K562 (cell line): ENCODE results near the gene HSPA14. TPM values are rescaled to one million over a fixed set of nuclear protein-coding genes. Genes with fewer than 3 reads are reported as not detected.

Source experiments
- ATAC-seq: fragments of 200-7000 bp; cut with Tn5 transposase; 3 replicates; pipeline ENCODE4 v1.9.1; 2020; ENCODE audit warnings: moderate library complexity
- BruUV-seq: library from RNA; stranded (reverse); fragments of 400-500 nt; replicated peaks from 2 replicates; lab custom pipeline; 2021; lab: Mats Ljungman, UMichigan
- CTCF ChIA-PET: fragments of 300-600 bp; formaldehyde crosslinking; extraction: SDS; loops from one replicate; lab custom pipeline; 2021; ENCODE audit warnings: low intra/inter-chr PET ratio; lab: Yijun Ruan, JAX
- POLR2A ChIA-PET: fragments of 300-600, 350-650 bp; sonication (Branson Sonifier 250); formaldehyde crosslinking; extraction: SDS; loops from one replicate; lab custom pipeline; 2021; ENCODE audit warnings: antibody characterized with exemption, inconsistent platforms; lab: Yijun Ruan, JAX
- DNase-seq, 4 experiments: peaks; one replicate each; pipeline versions ENCODE4 v3.0.0 to v3.0.0-alpha.2; 2011 to 2018; ENCODE audit warnings: low spot score in 3 of 4, mixed read lengths in 3 of 4; ENCODE audit errors: extremely low read depth in 1 of 4
- FAIRE-seq: peaks from 2 replicates; lab custom pipeline; 2011; peaks lifted over from hg19 to GRCh38; lab: Jason Lieb, UNC
- H2AFZ ChIP-seq: 2 replicates; pipeline ENCODE4 v1.6.0; 2011; ENCODE audit warnings: low read depth, low read length, control low read depth, inconsistent platforms
- H3K27ac ChIP-seq: fragments of 200-600 bp; 3 replicates; pipeline ENCODE4 v1.8.0; 2011; ENCODE audit warnings: low read depth, mild to moderate bottlenecking, control low read depth, inconsistent platforms, low read length, moderate library complexity, mixed read lengths; ENCODE audit errors: extremely low read depth
- H3K27me3 ChIP-seq, 2 experiments: fragments of 300-600 bp in 1 of 2; 2 replicates in 1 of 2; 3 replicates in 1 of 2; pipeline versions ENCODE4 v1.6.0 to v1.8.0; 2011; ENCODE audit warnings: inconsistent platforms in 2 of 2, low read length in 2 of 2, mild to moderate bottlenecking in 1 of 2, mixed read lengths in 1 of 2, moderate library complexity in 1 of 2; ENCODE audit not compliant: control insufficient read depth in 2 of 2, insufficient read depth in 2 of 2
- H3K36me3 ChIP-seq: fragments of 300-600 bp; 3 replicates; pipeline ENCODE4 v1.8.0; 2011; ENCODE audit warnings: mild to moderate bottlenecking, low read length, inconsistent platforms; ENCODE audit not compliant: control insufficient read depth, insufficient read depth
- H3K4me1 ChIP-seq, 2 experiments: fragments of 200-600 bp in 1 of 2; replicated peaks in 1 of 2; 2 replicates in 1 of 2; 3 replicates in 1 of 2; pipeline versions ENCODE4 v1.5.1 to v1.8.0; 2011; ENCODE audit warnings: inconsistent platforms in 2 of 2, low read length in 2 of 2, mild to moderate bottlenecking in 1 of 2, mixed read lengths in 1 of 2, moderate library complexity in 1 of 2; ENCODE audit not compliant: control insufficient read depth in 2 of 2, insufficient read depth in 2 of 2
- H3K4me2 ChIP-seq: 2 replicates; pipeline ENCODE4 v1.6.1; 2011; ENCODE audit warnings: low read length, control low read depth, inconsistent platforms, mixed read lengths; ENCODE audit not compliant: insufficient read depth
- H3K4me3 ChIP-seq: fragments of 200-600 bp; sonication (generic), shearing (Covaris generic); 2 replicates; pipeline ENCODE4 v1.5.1; 2016; ENCODE audit warnings: control low read depth, inconsistent platforms
- H3K79me2 ChIP-seq: fragments of 200-600 bp; 3 replicates; pipeline ENCODE4 v1.8.0; 2011; ENCODE audit warnings: low read length, inconsistent platforms; ENCODE audit not compliant: control insufficient read depth, insufficient read depth
- H3K9ac ChIP-seq, 2 experiments: 2 replicates each; pipeline versions ENCODE4 v1.6.0 to v1.6.1; 2011; ENCODE audit warnings: low read depth in 2 of 2, low read length in 2 of 2, control low read depth in 1 of 2, inconsistent platforms in 1 of 2, mild to moderate bottlenecking in 1 of 2, mixed read lengths in 1 of 2; ENCODE audit not compliant: insufficient read depth in 1 of 2
- H3K9me1 ChIP-seq: one replicate; pipeline ENCODE4 v1.6.0; 2011; ENCODE audit warnings: inconsistent platforms, mild to moderate bottlenecking, low read length, moderate library complexity; ENCODE audit not compliant: control insufficient read depth, insufficient read depth
- H3K9me3 ChIP-seq: replicated peaks from 2 replicates; pipeline ENCODE4 v1.5.1; 2011; ENCODE audit warnings: low read depth, low read length, inconsistent platforms; ENCODE audit not compliant: control insufficient read depth, insufficient read depth
- H4K20me1 ChIP-seq: replicated peaks from 2 replicates; pipeline ENCODE4 v1.6.1; 2011; ENCODE audit warnings: low read length, inconsistent platforms, mixed read lengths; ENCODE audit not compliant: control insufficient read depth, insufficient read depth
- EGR1 ChIP-seq: fragments of 450-650 bp; conservative IDR thresholded peaks from 2 replicates; pipeline ENCODE4 v1.6.1; 2017; ENCODE audit warnings: mild to moderate bottlenecking
- FOXM1 ChIP-seq, 2 experiments: fragments of 450-650 bp in 1 of 2; sonication (generic) in 1 of 2; formaldehyde crosslinking in 1 of 2; IDR thresholded peaks; 2 replicates each; pipeline versions ENCODE4 v1.6.1 to v1.9.0; 2017 to 2022; ENCODE audit warnings: low read depth in 2 of 2, mild to moderate bottlenecking in 2 of 2, missing genetic modification reagents in 1 of 2, moderate library complexity in 1 of 2
- ILK ChIP-seq: fragments of 450-650 bp; IDR thresholded peaks from 2 replicates; pipeline ENCODE4 v1.6.1; 2016; ENCODE audit warnings: missing genetic modification characterization, low read depth, mild to moderate bottlenecking, missing compliant biosample characterization, moderate library complexity, borderline replicate concordance
- LARP7 ChIP-seq: fragments of 450-650 bp; IDR thresholded peaks from 2 replicates; pipeline ENCODE4 v1.6.1; 2016
- NFXL1 ChIP-seq: fragments of 450-650 bp; formaldehyde crosslinking; IDR thresholded peaks from 2 replicates; pipeline ENCODE4 v1.4.0; 2021; ENCODE audit warnings: mild to moderate bottlenecking
- SMAD3 ChIP-seq: fragments of 450-650 bp; formaldehyde crosslinking; conservative IDR thresholded peaks from 2 replicates; pipeline ENCODE4 v1.4.0; 2020; ENCODE audit warnings: mild to moderate bottlenecking
- WGBS: fragments of 100-300 bp; shearing (Covaris generic); methylation state at CpG from one replicate; pipeline ENCODE4 v1.1.6; 2016; ENCODE audit warnings: low coverage, mixed read lengths; ENCODE audit not compliant: insufficient coverage; ENCODE audit errors: missing lambda C conversion rate; 5-methylcytosine and 5-hydroxymethylcytosine counted together
- in situ Hi-C: fragments of 300-500 bp; cut with MboI; formaldehyde crosslinking; loops from 4 replicates; pipeline ENCODE4 v1.15.0; 2018; ENCODE audit warnings: inconsistent platforms, mixed read lengths
- intact Hi-C: fragments of 100-400 bp; cut with micrococcal nuclease; formaldehyde crosslinking; loops from 2 replicates; pipeline ENCODE4 v1.14.2; 2022
- polyA plus RNA-seq, 8 experiments: library from polyadenylated mRNA; depleted of rRNA in 4 of 8; stranded (reverse) in 5 of 8; unstranded in 3 of 8; fragments of >200 nt; fragmentation: Nextera tagmentation in 2 of 8; fragmentation: Illumina TruSeq in 1 of 8; extraction: Ambion mirVana in 2 of 8; extraction: Trizol in 1 of 8; gene quantifications; 2 replicates each; pipeline versions ENCODE4 v1.2.1 to v1.2.3, GENCODE V29; 2011 to 2014; ENCODE audit warnings: inconsistent platforms in 1 of 8, missing spikeins in 1 of 8
- total RNA-seq, 7 experiments: library from RNA; depleted of rRNA in 6 of 7; stranded (reverse); fragments of >200 nt in 6 of 7; fragmentation: Illumina TruSeq in 2 of 7; extraction: Trizol in 2 of 7; gene quantifications; 2 replicates each; pipeline versions ENCODE4 v1.2.1 to v1.2.3, GENCODE V29; 2011 to 2021; ENCODE audit warnings: low replicate concordance in 1 of 7
- TF ChIP-seq, protein P1 (sequence below): sonication (generic); formaldehyde crosslinking; IDR thresholded peaks from 2 replicates; pipeline ENCODE4 v1.5.0; 2020; ENCODE audit warnings: missing genetic modification reagents
- TF ChIP-seq, protein P2 (sequence below): sonication (generic); formaldehyde crosslinking; IDR thresholded peaks from 2 replicates; pipeline ENCODE4 v1.8.0; 2022; ENCODE audit warnings: mild to moderate bottlenecking, missing genetic modification reagents, borderline replicate concordance
- TF ChIP-seq, protein P3 (sequence below): fragments of 250-450 bp; sonication (Bioruptor Pico); IDR thresholded peaks from 2 replicates; pipeline ENCODE4 v1.8.0; 2022; ENCODE audit warnings: inconsistent platforms, mild to moderate bottlenecking, moderate library complexity, borderline replicate concordance
- TF ChIP-seq, protein P4 (sequence below): fragments of 450-650 bp; formaldehyde crosslinking; conservative IDR thresholded peaks from 2 replicates; pipeline ENCODE4 v1.4.0; 2022; ENCODE audit warnings: mild to moderate bottlenecking, missing genetic modification characterization

HSPA14 gene
- total and polyA plus RNA-seq, 9 of the 15 experiments (the other 6 are each of a cell fraction or from before 2014, with no cell fraction given), result 41.9 to 75.0 (median 63.2) TPM

DNA sequence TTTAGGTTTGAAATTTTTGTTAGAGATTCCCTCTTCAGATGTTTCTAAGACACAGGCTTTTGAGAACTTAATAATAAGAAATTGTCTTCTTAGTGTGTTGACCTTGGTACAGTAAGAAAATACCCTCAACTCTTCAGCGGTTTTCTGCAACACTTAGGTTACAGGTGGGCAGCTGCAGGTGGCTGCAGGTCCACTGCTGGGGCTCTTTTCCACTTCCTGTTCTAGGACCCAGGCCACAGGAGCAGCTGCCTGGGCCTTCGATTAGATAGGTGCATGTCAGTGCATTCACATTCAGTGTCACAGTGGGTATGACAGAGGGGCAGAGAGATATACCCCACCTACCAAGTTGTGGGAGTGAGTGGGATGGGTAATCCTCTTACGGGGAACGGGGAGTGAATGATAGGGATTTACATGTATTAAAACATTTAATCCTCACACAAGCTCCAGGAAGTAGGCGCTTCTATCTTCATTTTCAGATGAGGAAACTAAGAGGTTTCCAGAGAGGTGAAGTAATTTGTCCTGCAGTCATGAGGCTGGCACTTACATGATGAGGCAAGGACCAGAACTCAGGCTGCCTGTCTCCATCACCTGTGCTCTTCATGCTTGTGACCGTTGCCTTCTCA lies 20.3 kb downstream of the HSPA14 start:
- in situ Hi-C loops, result no loop called here
- Histone ChIP-seq H3K79me2 (no peaks in the 10 kb centered on the region), H4K20me1 (no peaks in the 10 kb centered on the region; the same call in 1 of the 2 replicates), H3K9me1 (no peaks in the 10 kb centered on the region), H3K9me3 (no peaks in the 10 kb centered on the region), H3K4me2 (no peak overlapping the region), H3K27ac (no peak overlapping the region), H3K4me1 (no peaks in the 10 kb centered on the region), H3K9ac (no peak overlapping the region), H3K4me3 (no peak overlapping the region), H3K36me3 (peaks cover 64% of the 10 kb centered on the region), H3K27me3 (no peaks in the 10 kb centered on the region), H2AFZ (no peak overlapping the region)
- DNase-seq (no peak), FAIRE-seq (no peak), ATAC-seq (no peak)
- no TSS peak for BruUV-seq
- intact Hi-C loops, result no loop called here
- WGBS, result 91% methylated on average over 6 of the region's 6 CpGs
- ChIA-PET CTCF (no interaction called here), POLR2A (interaction anchor here (0.7 to 1.0 kb wide), 5 partner anchors 14 to 32 kb away, joined by 3 to 5 read pairs (median 3); no protein-coding TSS in a partner anchor)
- TF ChIP-seq, protein P1, sequence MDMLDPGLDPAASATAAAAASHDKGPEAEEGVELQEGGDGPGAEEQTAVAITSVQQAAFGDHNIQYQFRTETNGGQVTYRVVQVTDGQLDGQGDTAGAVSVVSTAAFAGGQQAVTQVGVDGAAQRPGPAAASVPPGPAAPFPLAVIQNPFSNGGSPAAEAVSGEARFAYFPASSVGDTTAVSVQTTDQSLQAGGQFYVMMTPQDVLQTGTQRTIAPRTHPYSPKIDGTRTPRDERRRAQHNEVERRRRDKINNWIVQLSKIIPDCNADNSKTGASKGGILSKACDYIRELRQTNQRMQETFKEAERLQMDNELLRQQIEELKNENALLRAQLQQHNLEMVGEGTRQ (CRISPR knock-in tag), result no peak
- TF ChIP-seq NFXL1 (no peak), EGR1 (no peak), LARP7 (no peak), ILK (tag) (no peak), SMAD3 (CRISPR knock-in tag) (no peak), FOXM1 (IDR thresholded peaks at IDR 0.05; ENCODE audit: low read depth) (no peak), FOXM1 (CRISPR knock-in tag; IDR thresholded peaks at IDR 0.05; ENCODE audit: low read depth) (no peak)
- TF ChIP-seq, protein P2, sequence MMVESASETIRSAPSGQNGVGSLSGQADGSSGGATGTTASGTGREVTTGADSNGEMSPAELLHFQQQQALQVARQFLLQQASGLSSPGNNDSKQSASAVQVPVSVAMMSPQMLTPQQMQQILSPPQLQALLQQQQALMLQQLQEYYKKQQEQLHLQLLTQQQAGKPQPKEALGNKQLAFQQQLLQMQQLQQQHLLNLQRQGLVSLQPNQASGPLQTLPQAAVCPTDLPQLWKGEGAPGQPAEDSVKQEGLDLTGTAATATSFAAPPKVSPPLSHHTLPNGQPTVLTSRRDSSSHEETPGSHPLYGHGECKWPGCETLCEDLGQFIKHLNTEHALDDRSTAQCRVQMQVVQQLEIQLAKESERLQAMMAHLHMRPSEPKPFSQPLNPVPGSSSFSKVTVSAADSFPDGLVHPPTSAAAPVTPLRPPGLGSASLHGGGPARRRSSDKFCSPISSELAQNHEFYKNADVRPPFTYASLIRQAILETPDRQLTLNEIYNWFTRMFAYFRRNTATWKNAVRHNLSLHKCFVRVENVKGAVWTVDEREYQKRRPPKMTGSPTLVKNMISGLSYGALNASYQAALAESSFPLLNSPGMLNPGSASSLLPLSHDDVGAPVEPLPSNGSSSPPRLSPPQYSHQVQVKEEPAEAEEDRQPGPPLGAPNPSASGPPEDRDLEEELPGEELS, result no peak
- TF ChIP-seq, protein P3, sequence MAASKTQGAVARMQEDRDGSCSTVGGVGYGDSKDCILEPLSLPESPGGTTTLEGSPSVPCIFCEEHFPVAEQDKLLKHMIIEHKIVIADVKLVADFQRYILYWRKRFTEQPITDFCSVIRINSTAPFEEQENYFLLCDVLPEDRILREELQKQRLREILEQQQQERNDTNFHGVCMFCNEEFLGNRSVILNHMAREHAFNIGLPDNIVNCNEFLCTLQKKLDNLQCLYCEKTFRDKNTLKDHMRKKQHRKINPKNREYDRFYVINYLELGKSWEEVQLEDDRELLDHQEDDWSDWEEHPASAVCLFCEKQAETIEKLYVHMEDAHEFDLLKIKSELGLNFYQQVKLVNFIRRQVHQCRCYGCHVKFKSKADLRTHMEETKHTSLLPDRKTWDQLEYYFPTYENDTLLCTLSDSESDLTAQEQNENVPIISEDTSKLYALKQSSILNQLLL, result no peak
- TF ChIP-seq, protein P4, sequence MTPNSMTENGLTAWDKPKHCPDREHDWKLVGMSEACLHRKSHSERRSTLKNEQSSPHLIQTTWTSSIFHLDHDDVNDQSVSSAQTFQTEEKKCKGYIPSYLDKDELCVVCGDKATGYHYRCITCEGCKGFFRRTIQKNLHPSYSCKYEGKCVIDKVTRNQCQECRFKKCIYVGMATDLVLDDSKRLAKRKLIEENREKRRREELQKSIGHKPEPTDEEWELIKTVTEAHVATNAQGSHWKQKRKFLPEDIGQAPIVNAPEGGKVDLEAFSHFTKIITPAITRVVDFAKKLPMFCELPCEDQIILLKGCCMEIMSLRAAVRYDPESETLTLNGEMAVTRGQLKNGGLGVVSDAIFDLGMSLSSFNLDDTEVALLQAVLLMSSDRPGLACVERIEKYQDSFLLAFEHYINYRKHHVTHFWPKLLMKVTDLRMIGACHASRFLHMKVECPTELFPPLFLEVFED, result no peak
